Esophagus muscularis mucosa (tissue), 3 donors: ENCODE measurements around the gene GP1BA.

ENCODE experiments used
- CTCF ChIP-seq, 3 experiments: fragments of 200-600 bp in 2 of 3; fragments of 450-650 bp in 1 of 3; sonication (generic) in 2 of 3; IDR thresholded peaks; one replicate each; pipeline ENCODE4 v1.5.1; 2017 to 2019; ENCODE audit warnings: antibody characterized with exemption in 3 of 3, mild to moderate bottlenecking in 2 of 3, moderate library complexity in 1 of 3
- EP300 ChIP-seq: sonication (generic); formaldehyde crosslinking; IDR thresholded peaks from one replicate; pipeline ENCODE4 v1.6.1; 2017; ENCODE audit warnings: antibody characterized with exemption

GRCh38 chr17:4974115-4974670 is 42.1 kb downstream of the GP1BA start:
- no peak for TF ChIP-seq CTCF (IDR thresholded peaks at IDR 0.05)
- no peak for TF ChIP-seq EP300
